ENCODE results near the gene DMBX1.

The DMBX1 gene

GRCh38 chr1:46464013-46464548 lies 25.6 kb upstream of the DMBX1 start:
- H3K9me3 ChIP-seq (ENCODE audit: control insufficient read depth, low read length) = no peaks in the 10 kb centered on the region
- H3K9ac ChIP-seq = no peak overlapping the region
- no peak overlapping the region for H3K4me2 ChIP-seq (ENCODE audit: low read length)
- H2AFZ ChIP-seq = no peak overlapping the region
- H3K36me3 ChIP-seq (ENCODE audit: control insufficient read depth, insufficient read depth, low read length) = no peaks in the 10 kb centered on the region
- no peak overlapping the region for H3K4me3 ChIP-seq (ENCODE audit: low read depth, low read length)
- no peak for TF ChIP-seq CTCF (IDR thresholded peaks at IDR 0.05)
- no peaks in the 10 kb centered on the region for H3K79me2 ChIP-seq
- H3K27ac ChIP-seq = no peak overlapping the region
- H3K27me3 ChIP-seq (ENCODE audit: control insufficient read depth, insufficient read depth, low read length) = no peaks in the 10 kb centered on the region
- H3K4me1 ChIP-seq = no peaks in the 10 kb centered on the region

GRCh38 chr1:46464915-46465314 lies 24.7 kb upstream of the DMBX1 start:
- Histone ChIP-seq H3K79me2 (no peaks in the 10 kb centered on the region), H3K4me3 (ENCODE audit: low read depth, low read length) (no peak overlapping the region), H3K36me3 (ENCODE audit: control insufficient read depth, insufficient read depth, low read length) (no peaks in the 10 kb centered on the region), H3K9ac (no peak overlapping the region), H3K4me2 (ENCODE audit: low read length) (no peak overlapping the region), H3K9me3 (ENCODE audit: control insufficient read depth, low read length) (no peaks in the 10 kb centered on the region), H2AFZ (no peak overlapping the region), H3K4me1 (no peaks in the 10 kb centered on the region), H3K27me3 (ENCODE audit: control insufficient read depth, insufficient read depth, low read length) (no peaks in the 10 kb centered on the region), H3K27ac (no peak overlapping the region)
- TF ChIP-seq CTCF (IDR thresholded peaks at IDR 0.05) = no peak

GRCh38 chr1:46465981-46466476 lies 23.6 kb upstream of the DMBX1 start:
- no peaks in the 10 kb centered on the region for H3K79me2 ChIP-seq
- no peak overlapping the region for H3K4me3 ChIP-seq (ENCODE audit: low read depth, low read length)
- no peaks in the 10 kb centered on the region for H3K27me3 ChIP-seq (ENCODE audit: control insufficient read depth, insufficient read depth, low read length)
- TF ChIP-seq CTCF (IDR thresholded peaks at IDR 0.05) = no peak
- no peak overlapping the region for H3K9ac ChIP-seq
- H2AFZ ChIP-seq = no peak overlapping the region
- H3K36me3 ChIP-seq (ENCODE audit: control insufficient read depth, insufficient read depth, low read length) = no peaks in the 10 kb centered on the region
- H3K4me1 ChIP-seq = no peaks in the 10 kb centered on the region
- no peak overlapping the region for H3K4me2 ChIP-seq (ENCODE audit: low read length)
- H3K27ac ChIP-seq = no peak overlapping the region
- H3K9me3 ChIP-seq (ENCODE audit: control insufficient read depth, low read length) = no peaks in the 10 kb centered on the region

- Histone ChIP-seq H2AFZ (peak overlapping the region; percentile 78), H3K4me3 (ENCODE audit: low read depth, low read length) (peak overlapping the region; percentile 30), H3K4me1 (no peaks in the 10 kb centered on the region), H3K79me2 (no peaks in the 10 kb centered on the region), H3K9me3 (ENCODE audit: control insufficient read depth, low read length) (no peaks in the 10 kb centered on the region), H3K27ac (no peak overlapping the region), H3K9ac (no peak overlapping the region), H3K27me3 (ENCODE audit: control insufficient read depth, insufficient read depth, low read length) (no peaks in the 10 kb centered on the region), H3K4me2 (ENCODE audit: low read length) (peak overlapping the region; percentile 62), H3K36me3 (ENCODE audit: control insufficient read depth, insufficient read depth, low read length) (no peaks in the 10 kb centered on the region)
- TF ChIP-seq CTCF (IDR thresholded peaks at IDR 0.05) = no peak
Measured at GRCh38 chr1:46466477-46467182, 23.0 kb upstream of the DMBX1 start.

GRCh38 chr1:46467183-46467504 lies 22.5 kb upstream of the DMBX1 start:
- Histone ChIP-seq H3K9me3 (ENCODE audit: control insufficient read depth, low read length) (no peaks in the 10 kb centered on the region), H3K4me3 (ENCODE audit: low read depth, low read length) (no peak overlapping the region), H3K4me2 (ENCODE audit: low read length) (no peak overlapping the region), H2AFZ (no peak overlapping the region), H3K9ac (no peak overlapping the region), H3K79me2 (no peaks in the 10 kb centered on the region), H3K27ac (no peak overlapping the region), H3K27me3 (ENCODE audit: control insufficient read depth, insufficient read depth, low read length) (no peaks in the 10 kb centered on the region), H3K4me1 (no peaks in the 10 kb centered on the region), H3K36me3 (ENCODE audit: control insufficient read depth, insufficient read depth, low read length) (no peaks in the 10 kb centered on the region)
- TF ChIP-seq CTCF (IDR thresholded peaks at IDR 0.05) = no peak

Measured in parathyroid adenoma (tissue), 2 donors.